ENCODE results near the gene GCN1. TPM values are rescaled to one million over a fixed set of nuclear protein-coding genes. Genes with fewer than 3 reads are reported as not detected.

GCN1 gene
- total RNA-seq, 1 experiment from 2014 or later = 116 TPM

- ChIA-PET POLR2A (ENCODE audit: unreplicated experiment) (no interaction called here), CTCF (interaction anchor here (0.6 kb wide), 1 partner anchor 192 kb away, joined by 4 read pairs; no protein-coding TSS in a partner anchor)
- peaks cover 12% of the 10 kb centered on the region; the same call in 1 of the 2 replicates for H3K36me3 ChIP-seq (ENCODE audit: low read depth)
- H3F3A ChIP-seq (ENCODE audit: insufficient read depth, low read depth) = peaks cover 14% of the 10 kb centered on the region
- no peak overlapping the region for H3K4me2 ChIP-seq
- intact Hi-C loops (cut with micrococcal nuclease; ENCODE audit: unreplicated experiment) = no loop called here
- H3K79me2 ChIP-seq (ENCODE audit: low read depth) = peaks cover 61% of the 10 kb centered on the region
- H3K27me3 ChIP-seq (ENCODE audit: insufficient read depth, low read depth) = no peaks in the 10 kb centered on the region
- TF ChIP-seq EZH2 (IDR thresholded peaks at IDR 0.05; ENCODE audit: low read depth) = no peak
- TF ChIP-seq CTCF (conservative IDR thresholded peaks at IDR 0.05) = no peak
- H3K4me3 ChIP-seq = no peak overlapping the region
- BruUV-seq (replicated peaks) = no TSS peak
- H4K20me1 ChIP-seq (ENCODE audit: insufficient read depth) = peaks cover 18% of the 10 kb centered on the region
- H2AFZ ChIP-seq = no peak overlapping the region
- H3K9me2 ChIP-seq (ENCODE audit: insufficient read depth) = no peaks in the 10 kb centered on the region
- no peak overlapping the region for H3K27ac ChIP-seq
- peaks cover 9% of the 10 kb centered on the region for H3K4me1 ChIP-seq (replicated peaks; ENCODE audit: insufficient read depth)
- no peaks in the 10 kb centered on the region for H3K9me3 ChIP-seq (ENCODE audit: insufficient read depth, low read depth)
- no peak for DNase-seq
Measured at GRCh38 chr12:120190985-120191480, 3.5 kb downstream of the GCN1 start.

- H3K4me1 ChIP-seq (replicated peaks; ENCODE audit: insufficient read depth) = peaks cover 4% of the 10 kb centered on the region; the same call in 1 of the 2 replicates
- no peak overlapping the region for H3K4me3 ChIP-seq
- no peak for TF ChIP-seq CTCF (conservative IDR thresholded peaks at IDR 0.05)
- no peak for TF ChIP-seq EZH2 (IDR thresholded peaks at IDR 0.05; ENCODE audit: low read depth)
- H4K20me1 ChIP-seq (ENCODE audit: insufficient read depth) = peaks cover 18% of the 10 kb centered on the region
- intact Hi-C loops (cut with micrococcal nuclease; ENCODE audit: unreplicated experiment) = no loop called here
- no peak overlapping the region for H3K27ac ChIP-seq
- ChIA-PET CTCF (no interaction called here), POLR2A (ENCODE audit: unreplicated experiment) (no interaction called here)
- no TSS peak for BruUV-seq (replicated peaks)
- no peaks in the 10 kb centered on the region for H3K27me3 ChIP-seq (ENCODE audit: insufficient read depth, low read depth)
- peaks cover 11% of the 10 kb centered on the region for H3F3A ChIP-seq (ENCODE audit: insufficient read depth, low read depth)
- no peak overlapping the region for H3K4me2 ChIP-seq
- no peaks in the 10 kb centered on the region for H3K9me3 ChIP-seq (ENCODE audit: insufficient read depth, low read depth)
- peaks cover 62% of the 10 kb centered on the region for H3K79me2 ChIP-seq (ENCODE audit: low read depth)
- H2AFZ ChIP-seq = no peak overlapping the region
- DNase-seq = no peak
- no peaks in the 10 kb centered on the region for H3K9me2 ChIP-seq (ENCODE audit: insufficient read depth)
- peaks cover 12% of the 10 kb centered on the region; the same call in 1 of the 2 replicates for H3K36me3 ChIP-seq (ENCODE audit: low read depth)
Measured at GRCh38 chr12:120190386-120190785, 4.1 kb downstream of the GCN1 start.

- no peaks in the 10 kb centered on the region for H3K9me2 ChIP-seq (ENCODE audit: insufficient read depth)
- H3K4me1 ChIP-seq (replicated peaks; ENCODE audit: insufficient read depth) = peaks cover 27% of the 10 kb centered on the region
- no peak for DNase-seq
- H3K4me3 ChIP-seq = no peak overlapping the region
- no peaks in the 10 kb centered on the region for H3K9me3 ChIP-seq (ENCODE audit: insufficient read depth, low read depth)
- ChIA-PET CTCF (no interaction called here), POLR2A (ENCODE audit: unreplicated experiment) (interaction anchor here (0.5 kb wide), 1 partner anchor 15 kb away, joined by 6 read pairs; the partner anchor contains the start of gene RPLP0)
- H3K27ac ChIP-seq = no peak overlapping the region
- peaks cover 42% of the 10 kb centered on the region for H3K79me2 ChIP-seq (ENCODE audit: low read depth)
- peaks cover 25% of the 10 kb centered on the region for H4K20me1 ChIP-seq (ENCODE audit: insufficient read depth)
- H2AFZ ChIP-seq = no peak overlapping the region
- TF ChIP-seq EZH2 (IDR thresholded peaks at IDR 0.05; ENCODE audit: low read depth) (no peak), CTCF (conservative IDR thresholded peaks at IDR 0.05) (no peak)
- no TSS peak for BruUV-seq (replicated peaks)
- peaks cover 38% of the 10 kb centered on the region for H3F3A ChIP-seq (ENCODE audit: insufficient read depth, low read depth)
- H3K36me3 ChIP-seq (ENCODE audit: low read depth) = peaks cover 31% of the 10 kb centered on the region
- H3K27me3 ChIP-seq (ENCODE audit: insufficient read depth, low read depth) = no peaks in the 10 kb centered on the region
- no peak overlapping the region for H3K4me2 ChIP-seq
- intact Hi-C loops (cut with micrococcal nuclease; ENCODE audit: unreplicated experiment) = no loop called here
Measured at GRCh38 chr12:120186654-120187053, 7.9 kb downstream of the GCN1 start.

All from PC-9 (cell line).